T-helper 1 cell treated with Interleukin-12 subunit alpha and Interleukin-12 subunit beta and Interleukin-4 antibody, amounts not matched to agents 30 μg/mL and 1 μg/mL, for 36 hours (primary cell): ENCODE data around the gene LRRC17.

ENCODE experiments used
- H3K27ac Mint-ChIP-seq: one replicate; pipeline ENCODE4 v1.8.0; 2021; ENCODE audit warnings: mild to moderate bottlenecking, mixed read lengths
- H3K27me3 Mint-ChIP-seq: one replicate; pipeline ENCODE4 v1.8.0; 2021; ENCODE audit warnings: low read depth, mixed read lengths
- H3K36me3 Mint-ChIP-seq: one replicate; pipeline ENCODE4 v1.8.0; 2021; ENCODE audit warnings: low read depth, mixed read lengths
- H3K4me1 Mint-ChIP-seq: one replicate; pipeline ENCODE4 v1.8.0; 2021; ENCODE audit warnings: low read depth, mixed read lengths
- H3K4me3 Mint-ChIP-seq: one replicate; pipeline ENCODE4 v1.8.0; 2021; ENCODE audit warnings: mild to moderate bottlenecking, moderate library complexity, mixed read lengths
- H3K9me3 Mint-ChIP-seq: one replicate; pipeline ENCODE4 v1.8.0; 2021; ENCODE audit warnings: mixed read lengths

LRRC17 gene

DNA sequence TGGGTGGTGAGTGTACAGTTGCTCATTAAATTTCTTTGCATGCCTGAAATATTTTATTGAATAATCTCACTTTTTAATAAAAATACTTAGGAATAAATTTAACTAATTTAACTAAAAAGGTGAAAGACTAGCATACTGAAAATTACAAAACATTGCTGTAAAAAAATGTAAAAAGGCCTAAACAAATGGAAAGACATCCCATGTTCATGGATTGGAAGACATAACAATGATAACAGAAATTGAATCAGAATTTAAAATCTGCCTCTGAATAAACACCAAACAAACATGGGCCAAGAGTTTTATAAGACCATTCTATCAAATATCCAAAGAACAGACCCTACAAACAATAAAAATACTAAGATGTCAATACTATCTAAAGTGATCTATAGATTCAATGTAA lies 66.9 kb downstream of the LRRC17 start:
- H3K9me3 Mint-ChIP-seq = no peaks in the 10 kb centered on the region
- H3K36me3 Mint-ChIP-seq = no peaks in the 10 kb centered on the region
- no peaks in the 10 kb centered on the region for H3K27me3 Mint-ChIP-seq
- no peaks in the 10 kb centered on the region for H3K4me1 Mint-ChIP-seq
- no peak overlapping the region for H3K4me3 Mint-ChIP-seq
- no peak overlapping the region for H3K27ac Mint-ChIP-seq

DNA sequence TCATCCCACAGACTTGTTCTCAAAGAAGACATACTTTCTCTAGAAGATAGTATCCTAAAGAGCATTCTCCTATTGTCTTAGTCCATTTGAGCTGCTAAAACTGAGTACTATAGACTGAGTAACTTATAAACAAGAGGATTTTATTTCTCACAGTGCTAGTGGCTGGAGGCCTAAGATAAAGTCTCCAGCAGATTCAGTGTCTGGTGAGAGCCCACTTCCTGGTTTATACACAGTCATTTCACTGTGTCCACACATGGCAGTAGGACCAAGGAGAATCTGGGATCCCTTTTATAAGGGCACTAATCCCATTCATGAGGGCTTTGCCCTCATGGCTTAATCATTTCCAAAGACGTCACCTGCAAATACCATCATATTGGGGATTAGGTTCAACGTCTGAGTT lies 68.7 kb downstream of the LRRC17 start:
- no peak overlapping the region for H3K27ac Mint-ChIP-seq
- H3K36me3 Mint-ChIP-seq = no peaks in the 10 kb centered on the region

DNA sequence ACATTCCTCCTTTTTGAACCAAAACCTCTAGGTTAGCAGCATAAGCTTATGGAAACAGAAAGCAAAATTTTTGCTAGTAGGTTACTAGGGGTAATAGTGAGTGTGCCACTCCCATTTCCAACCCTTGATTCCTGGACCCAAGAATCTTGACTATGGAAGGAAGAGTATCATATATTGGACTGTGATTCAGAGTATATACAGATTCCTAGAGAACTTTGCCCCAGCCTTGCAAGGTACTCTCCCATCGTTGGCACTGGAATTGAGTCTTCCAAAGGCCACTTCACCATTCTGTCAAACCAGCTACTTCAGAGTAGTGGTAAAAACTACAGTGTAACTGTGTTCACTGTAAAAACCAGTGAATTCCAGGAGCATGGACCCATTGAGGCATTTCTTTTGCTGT lies 69.4 kb downstream of the LRRC17 start:
- no peaks in the 10 kb centered on the region for H3K27me3 Mint-ChIP-seq
- no peaks in the 10 kb centered on the region for H3K36me3 Mint-ChIP-seq
- no peaks in the 10 kb centered on the region for H3K4me1 Mint-ChIP-seq
- no peak overlapping the region for H3K27ac Mint-ChIP-seq
- no peak overlapping the region for H3K4me3 Mint-ChIP-seq
- no peaks in the 10 kb centered on the region for H3K9me3 Mint-ChIP-seq

More for the DNA sequence above, 68.7 kb downstream of the LRRC17 start:
- Mint-ChIP-seq H3K4me1 (no peaks in the 10 kb centered on the region), H3K9me3 (no peaks in the 10 kb centered on the region), H3K27me3 (no peaks in the 10 kb centered on the region), H3K4me3 (no peak overlapping the region)

DNA sequence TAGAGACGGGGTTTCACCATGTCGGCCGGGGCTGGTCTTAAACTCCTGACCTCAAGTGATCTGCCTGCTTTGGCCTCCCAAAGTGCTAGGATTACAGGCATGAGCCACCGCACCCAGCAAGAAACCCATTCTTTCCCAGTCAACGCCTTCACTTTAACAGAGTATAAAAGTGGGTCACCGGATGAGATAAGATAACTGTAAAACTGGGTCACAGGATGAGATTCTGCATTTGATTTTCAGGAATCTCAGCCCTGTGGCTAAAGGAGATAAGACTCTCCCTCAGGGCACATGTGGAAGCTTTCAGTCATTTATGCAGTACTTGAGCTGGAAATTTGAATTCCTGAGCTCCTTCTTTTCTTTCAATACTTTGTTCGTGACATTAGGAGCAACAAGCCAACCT lies 70.8 kb downstream of the LRRC17 start:
- Mint-ChIP-seq H3K27ac (no peak overlapping the region), H3K27me3 (no peaks in the 10 kb centered on the region), H3K9me3 (no peaks in the 10 kb centered on the region), H3K4me1 (no peaks in the 10 kb centered on the region), H3K4me3 (no peak overlapping the region), H3K36me3 (no peaks in the 10 kb centered on the region)

DNA sequence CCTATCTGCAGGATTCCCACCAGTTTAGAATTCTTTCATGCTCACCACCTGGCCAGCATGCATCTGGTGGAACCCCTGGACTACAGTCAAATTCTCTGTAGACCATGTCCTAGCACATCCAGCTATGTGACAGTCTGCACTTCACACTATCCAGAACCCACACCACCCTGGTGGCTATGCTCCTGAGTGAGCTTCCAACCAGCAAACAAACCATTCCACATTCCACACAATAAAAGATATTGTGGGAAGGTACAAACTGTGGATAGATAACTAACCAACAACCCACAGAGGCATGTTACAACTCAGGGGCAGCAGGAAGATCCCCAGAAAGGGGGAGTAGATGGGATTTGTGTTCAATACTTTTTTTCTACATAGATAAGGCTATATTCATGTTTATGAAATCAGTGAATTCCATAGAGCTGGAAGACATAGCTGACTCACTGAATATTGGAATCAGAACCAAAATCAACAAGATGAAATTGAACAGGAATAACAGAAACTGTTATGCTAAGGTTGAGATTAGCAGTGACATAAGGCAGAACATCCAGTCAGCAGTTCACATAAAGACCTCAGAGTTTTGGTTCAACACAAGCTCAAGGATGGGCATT lies 72.5 kb downstream of the LRRC17 start:
- Mint-ChIP-seq H3K9me3 (no peaks in the 10 kb centered on the region), H3K4me1 (peaks cover 5% of the 10 kb centered on the region), H3K27ac (no peak overlapping the region), H3K27me3 (no peaks in the 10 kb centered on the region), H3K36me3 (no peaks in the 10 kb centered on the region), H3K4me3 (no peak overlapping the region)

DNA sequence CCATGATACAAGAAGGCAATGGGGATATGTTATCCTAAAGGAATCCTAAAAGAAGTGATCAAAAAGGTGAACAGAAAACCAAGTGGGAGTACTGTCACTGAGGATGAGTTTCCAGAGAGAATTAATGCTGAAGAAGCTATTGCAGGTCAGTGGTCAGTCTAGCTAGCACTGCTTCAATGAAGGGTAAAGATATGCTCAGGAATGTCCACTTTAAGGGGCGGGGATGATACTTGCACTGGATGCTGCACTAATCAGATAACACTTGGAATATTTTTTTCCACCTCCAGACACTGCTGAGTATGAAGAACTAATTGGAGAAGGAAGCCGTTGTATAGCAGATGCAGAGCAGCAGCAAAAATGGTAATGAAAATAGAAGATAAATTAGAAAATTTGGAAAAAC lies 75.3 kb downstream of the LRRC17 start:
- no peaks in the 10 kb centered on the region for H3K27me3 Mint-ChIP-seq
- H3K27ac Mint-ChIP-seq = no peak overlapping the region
- no peaks in the 10 kb centered on the region for H3K9me3 Mint-ChIP-seq
- H3K36me3 Mint-ChIP-seq = no peaks in the 10 kb centered on the region
- H3K4me3 Mint-ChIP-seq = no peak overlapping the region
- H3K4me1 Mint-ChIP-seq = peaks cover 5% of the 10 kb centered on the region

DNA sequence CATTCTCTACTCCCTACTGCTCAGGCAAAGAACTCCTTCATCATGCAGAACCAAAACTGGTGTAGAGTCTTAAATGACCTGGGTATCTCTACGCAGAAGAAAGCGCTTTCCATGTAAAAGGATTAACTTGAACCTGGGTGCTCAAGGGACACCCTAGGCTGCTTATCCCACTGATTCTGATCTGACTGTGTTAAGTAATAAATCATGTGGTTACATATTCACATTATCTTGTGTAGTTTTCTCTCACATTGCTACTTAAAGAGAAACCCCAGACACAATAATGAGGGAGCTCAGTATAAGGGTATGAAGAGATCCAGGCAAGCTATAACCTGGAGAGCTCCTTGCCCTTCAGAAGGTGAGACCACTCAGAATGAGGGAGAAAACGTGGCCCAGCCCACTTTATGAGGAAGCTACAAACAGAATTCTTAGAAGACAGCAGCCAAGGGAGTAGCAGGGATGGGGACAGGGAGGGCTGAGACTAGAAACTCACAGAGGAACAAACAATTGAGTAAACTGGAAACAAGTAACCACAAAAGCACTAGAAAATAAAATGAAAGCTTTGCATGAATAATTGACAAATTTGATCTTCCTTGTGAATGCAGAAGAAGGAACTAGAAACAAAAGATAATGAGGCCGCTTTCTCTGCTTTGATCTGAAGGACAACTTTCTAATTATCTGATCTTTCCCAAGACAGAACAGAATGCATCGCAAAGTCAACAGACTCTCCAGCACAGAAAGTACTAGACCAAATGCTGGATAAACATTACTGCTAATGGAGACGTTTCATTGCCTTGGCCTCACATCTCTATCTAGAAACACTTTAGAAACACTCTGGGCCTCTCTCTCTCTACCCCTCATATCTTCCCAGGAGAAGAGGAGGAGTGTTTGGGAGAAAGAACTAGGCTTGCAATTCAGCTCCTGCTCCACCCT lies 76.1 kb downstream of the LRRC17 start:
- no peak overlapping the region for H3K4me3 Mint-ChIP-seq
- no peaks in the 10 kb centered on the region for H3K9me3 Mint-ChIP-seq
- H3K36me3 Mint-ChIP-seq = no peaks in the 10 kb centered on the region
- H3K4me1 Mint-ChIP-seq = peaks cover 6% of the 10 kb centered on the region
- H3K27ac Mint-ChIP-seq = no peak overlapping the region
- no peaks in the 10 kb centered on the region for H3K27me3 Mint-ChIP-seq

DNA sequence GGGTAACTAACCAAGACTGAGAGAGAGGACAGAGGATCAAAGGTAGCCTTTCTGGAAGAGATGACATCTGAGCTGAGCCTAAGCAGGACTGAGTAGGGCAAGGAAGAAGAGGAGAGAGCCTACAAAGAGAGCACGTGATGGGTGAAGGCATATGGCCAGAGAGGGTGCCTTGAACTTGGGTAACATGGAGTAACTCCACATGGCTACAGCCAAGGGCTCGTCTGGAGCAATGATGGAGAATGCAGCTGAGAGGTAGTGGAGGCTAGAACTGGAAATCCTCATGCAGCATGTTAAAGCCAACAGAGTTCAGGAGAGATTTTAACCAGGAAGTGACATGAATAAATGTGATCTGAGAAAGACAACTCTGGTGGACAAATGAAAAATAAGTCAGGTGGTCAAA lies 77.8 kb downstream of the LRRC17 start:
- H3K4me3 Mint-ChIP-seq = no peak overlapping the region
- no peak overlapping the region for H3K27ac Mint-ChIP-seq
- H3K4me1 Mint-ChIP-seq = peaks cover 6% of the 10 kb centered on the region
- no peaks in the 10 kb centered on the region for H3K27me3 Mint-ChIP-seq
- no peaks in the 10 kb centered on the region for H3K9me3 Mint-ChIP-seq
- H3K36me3 Mint-ChIP-seq = no peaks in the 10 kb centered on the region

DNA sequence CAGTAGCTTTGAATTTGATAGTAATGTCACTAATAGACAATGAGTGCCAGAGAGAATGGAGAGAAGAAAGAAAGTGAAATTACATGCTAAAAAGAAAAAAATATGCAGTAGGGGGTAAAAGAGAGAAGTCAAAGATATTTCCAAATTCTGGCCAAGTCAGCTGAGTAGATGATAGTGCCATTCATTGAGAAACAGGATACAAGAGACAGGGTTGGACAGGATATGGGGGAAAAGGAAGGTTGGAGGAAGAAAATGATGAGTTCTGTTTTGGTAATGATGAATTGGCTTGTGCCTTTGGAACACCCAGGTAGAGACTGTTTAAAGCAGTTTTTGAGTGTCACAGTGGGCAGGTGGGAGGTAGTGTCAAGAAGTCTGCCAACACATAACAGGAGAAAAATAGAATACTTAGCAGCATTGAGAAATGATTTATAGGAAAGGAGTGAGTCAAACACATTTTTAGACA lies 78.3 kb downstream of the LRRC17 start:
- Mint-ChIP-seq H3K4me3 (no peak overlapping the region), H3K4me1 (peaks cover 6% of the 10 kb centered on the region), H3K27me3 (no peaks in the 10 kb centered on the region), H3K36me3 (no peaks in the 10 kb centered on the region), H3K27ac (no peak overlapping the region), H3K9me3 (no peaks in the 10 kb centered on the region)

DNA sequence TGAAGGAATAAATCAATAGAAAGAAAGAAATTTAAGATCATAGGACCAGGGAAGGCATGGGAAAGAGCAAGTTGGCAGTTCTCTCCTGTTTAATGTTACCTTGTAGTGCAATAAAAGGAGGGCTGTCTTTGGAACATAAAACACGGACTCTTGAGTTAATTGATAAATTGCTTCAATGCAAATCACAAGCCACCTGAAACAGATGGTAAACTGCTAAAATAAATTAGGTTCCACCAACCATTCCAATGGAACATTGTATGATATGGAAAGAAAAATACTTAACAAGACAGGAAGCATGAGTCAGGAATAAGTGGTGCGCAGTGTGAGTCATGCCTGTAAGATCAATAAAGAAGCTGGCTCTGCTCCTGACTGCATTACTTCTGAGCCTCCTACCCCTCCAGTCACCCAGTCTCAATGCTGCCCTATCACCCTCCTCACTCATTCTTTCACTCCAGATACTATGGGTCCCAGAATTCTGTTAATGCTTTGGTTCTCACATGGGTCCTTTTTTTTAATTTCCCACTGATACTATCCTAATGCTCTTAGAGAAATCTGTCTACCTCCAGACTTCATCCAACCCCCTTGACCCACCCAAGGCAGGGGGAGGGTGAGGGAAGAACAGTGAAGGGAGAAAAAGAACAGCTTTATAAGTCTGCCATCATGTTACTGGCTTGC lies 78.9 kb downstream of the LRRC17 start:
- Mint-ChIP-seq H3K9me3 (no peaks in the 10 kb centered on the region), H3K27ac (no peak overlapping the region), H3K4me3 (no peak overlapping the region), H3K4me1 (peaks cover 6% of the 10 kb centered on the region), H3K27me3 (no peaks in the 10 kb centered on the region), H3K36me3 (no peaks in the 10 kb centered on the region)

DNA sequence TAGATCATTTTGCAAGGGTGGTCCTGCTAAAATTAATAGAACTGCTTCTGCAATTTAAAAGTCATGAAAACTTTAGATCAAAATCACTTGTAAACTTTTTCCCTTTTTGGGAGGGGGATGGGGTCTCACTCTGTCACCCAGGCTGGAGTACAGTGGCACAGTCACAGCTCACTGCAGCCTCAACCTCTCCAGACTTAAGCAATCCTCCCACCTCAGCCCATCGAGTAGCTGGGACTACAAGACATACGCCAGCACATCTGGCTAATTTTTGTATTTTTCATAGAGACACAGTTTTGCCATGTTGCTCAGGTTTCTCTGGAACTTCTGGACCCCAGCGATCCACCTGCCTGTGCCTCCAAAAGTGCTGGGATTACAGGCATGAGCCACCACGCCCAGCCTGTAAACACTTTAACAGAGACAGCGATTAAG lies 79.7 kb downstream of the LRRC17 start:
- H3K27me3 Mint-ChIP-seq = no peaks in the 10 kb centered on the region
- no peaks in the 10 kb centered on the region for H3K9me3 Mint-ChIP-seq
- H3K36me3 Mint-ChIP-seq = no peaks in the 10 kb centered on the region
- H3K4me1 Mint-ChIP-seq = peaks cover 6% of the 10 kb centered on the region
- no peak overlapping the region for H3K4me3 Mint-ChIP-seq
- no peak overlapping the region for H3K27ac Mint-ChIP-seq

DNA sequence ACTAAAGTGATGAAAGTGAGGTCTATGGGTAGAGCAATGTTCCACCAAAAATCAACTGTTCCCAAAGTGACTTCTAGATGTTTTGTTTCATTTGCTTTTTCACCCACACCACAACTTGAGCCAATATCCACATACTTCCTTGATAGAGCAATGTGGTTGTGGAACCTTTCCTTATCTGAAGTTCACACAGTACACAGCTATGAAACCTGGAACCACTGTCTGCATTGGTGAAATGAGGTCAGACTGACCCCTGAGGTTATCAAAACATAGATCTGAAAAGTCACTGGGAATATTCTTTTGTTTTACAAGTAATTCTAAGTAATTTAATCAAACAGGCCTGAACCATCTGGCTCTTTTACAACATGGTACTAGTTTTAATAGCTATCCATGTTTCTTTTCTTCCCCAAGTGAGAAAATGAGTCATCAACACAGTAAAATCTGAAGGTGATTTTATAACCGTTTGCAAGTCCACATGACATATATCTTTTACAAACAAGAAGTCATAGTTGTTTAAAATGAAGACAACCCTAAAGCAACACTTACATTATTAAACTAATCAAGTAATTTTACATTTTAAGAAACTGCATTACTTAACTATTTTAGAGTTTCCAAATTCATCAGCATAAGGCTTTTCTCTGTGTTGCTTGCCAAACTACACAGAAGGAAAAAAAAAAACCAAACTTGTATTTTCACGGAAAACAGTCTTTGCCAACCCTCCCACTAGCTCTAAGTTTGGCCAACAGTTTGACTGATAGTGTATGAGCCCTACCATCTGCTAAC lies 80.3 kb downstream of the LRRC17 start:
- H3K4me3 Mint-ChIP-seq = no peak overlapping the region
- H3K27me3 Mint-ChIP-seq = no peaks in the 10 kb centered on the region
- no peaks in the 10 kb centered on the region for H3K9me3 Mint-ChIP-seq
- peaks cover 6% of the 10 kb centered on the region for H3K4me1 Mint-ChIP-seq
- H3K36me3 Mint-ChIP-seq = no peaks in the 10 kb centered on the region
- H3K27ac Mint-ChIP-seq = no peak overlapping the region

DNA sequence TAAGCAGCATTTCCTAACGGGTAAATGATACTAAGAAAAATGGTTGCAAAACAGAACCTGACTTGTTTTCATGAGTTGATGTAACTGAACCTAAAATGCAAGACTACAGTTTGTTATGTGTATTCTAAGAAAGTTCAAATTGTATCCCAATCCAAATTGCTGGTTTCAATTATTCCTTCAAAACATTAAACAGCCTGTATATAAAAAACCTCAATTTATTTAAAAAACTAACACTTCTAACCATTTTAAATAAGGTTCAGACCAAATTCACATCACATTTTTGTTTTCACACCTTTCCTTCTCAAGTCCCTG lies 80.9 kb downstream of the LRRC17 start:
- no peak overlapping the region for H3K27ac Mint-ChIP-seq
- H3K27me3 Mint-ChIP-seq = no peaks in the 10 kb centered on the region
- H3K4me3 Mint-ChIP-seq = no peak overlapping the region
- H3K36me3 Mint-ChIP-seq = no peaks in the 10 kb centered on the region
- peaks cover 6% of the 10 kb centered on the region for H3K4me1 Mint-ChIP-seq
- H3K9me3 Mint-ChIP-seq = no peaks in the 10 kb centered on the region

DNA sequence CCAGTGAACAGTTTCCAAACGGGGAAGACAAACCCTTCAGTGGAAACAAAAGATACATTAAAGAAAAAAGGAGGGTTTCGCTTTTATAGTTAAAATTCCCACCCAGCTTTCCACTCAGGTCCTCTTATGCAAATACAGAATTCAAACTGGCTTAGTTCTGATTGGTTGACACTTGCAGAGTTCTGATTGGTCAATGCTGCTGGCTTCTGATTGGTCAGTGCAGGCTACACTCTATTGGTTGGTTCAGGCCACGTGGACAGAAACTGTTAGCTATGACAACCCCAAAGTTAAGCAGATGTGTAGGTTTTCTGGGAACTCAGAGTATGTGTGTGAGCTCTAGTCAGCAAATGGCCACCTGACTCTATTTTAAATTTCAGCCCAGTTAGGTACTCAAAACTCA lies 81.8 kb downstream of the LRRC17 start:
- Mint-ChIP-seq H3K27me3 (no peaks in the 10 kb centered on the region), H3K4me1 (peaks cover 1% of the 10 kb centered on the region), H3K36me3 (no peaks in the 10 kb centered on the region), H3K9me3 (no peaks in the 10 kb centered on the region), H3K4me3 (no peak overlapping the region), H3K27ac (no peak overlapping the region)
